ENCODE results near the gene KIFC1.

Gene KIFC1

DNA sequence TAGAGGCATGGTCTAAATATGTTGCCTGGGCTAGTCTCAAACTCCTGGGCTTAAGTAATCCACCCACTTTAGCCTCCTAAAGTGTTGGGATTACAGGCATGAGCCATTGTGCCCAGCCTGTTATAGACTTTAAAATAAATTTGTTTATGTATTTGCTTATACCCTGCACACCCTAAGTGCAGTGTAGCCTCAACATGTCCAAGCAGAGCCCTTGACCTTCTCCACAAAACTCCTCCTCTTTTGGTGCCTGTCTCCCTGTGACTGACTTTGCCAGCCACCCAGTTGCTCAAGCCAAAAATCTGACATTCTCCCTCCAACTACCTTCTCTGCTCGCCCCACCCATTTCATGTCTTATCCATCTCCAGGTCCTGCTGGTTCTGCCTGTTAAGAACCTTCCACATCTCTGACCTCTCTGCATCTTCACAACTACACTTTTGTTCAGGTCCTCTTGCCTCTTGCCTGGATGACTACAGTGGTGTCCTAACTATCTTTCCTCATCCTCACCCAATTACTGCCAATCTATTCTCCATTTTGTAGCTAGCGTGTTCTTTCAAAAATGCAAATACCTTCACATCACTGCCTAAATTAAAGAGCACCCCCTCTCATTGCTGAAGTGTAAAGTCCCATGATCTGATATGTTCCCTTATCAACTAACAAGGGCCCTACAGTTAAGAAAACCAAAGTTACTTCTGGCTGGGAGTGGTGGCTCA is 11.2 kb upstream of the KIFC1 start:
- Histone ChIP-seq H3K9ac (no peak overlapping the region), H3K79me2 (ENCODE audit: insufficient read depth, low read depth) (no peaks in the 10 kb centered on the region), H2AFZ (ENCODE audit: low read depth) (no peak overlapping the region), H3K36me3 (ENCODE audit: insufficient read depth) (no peaks in the 10 kb centered on the region), H3K4me3 (IDR thresholded peaks at IDR 0.05; ENCODE audit: insufficient read depth, low read depth, low read length) (no peak overlapping the region), H3K27ac (no peak overlapping the region), H3K4me2 (no peak overlapping the region), H4K20me1 (ENCODE audit: insufficient read depth) (no peaks in the 10 kb centered on the region), H3K4me1 (ENCODE audit: low read depth, poor library complexity, severe bottlenecking) (no peaks in the 10 kb centered on the region), H3K27me3 (ENCODE audit: insufficient read depth, low read depth) (no peaks in the 10 kb centered on the region)
- TF ChIP-seq, protein P1, sequence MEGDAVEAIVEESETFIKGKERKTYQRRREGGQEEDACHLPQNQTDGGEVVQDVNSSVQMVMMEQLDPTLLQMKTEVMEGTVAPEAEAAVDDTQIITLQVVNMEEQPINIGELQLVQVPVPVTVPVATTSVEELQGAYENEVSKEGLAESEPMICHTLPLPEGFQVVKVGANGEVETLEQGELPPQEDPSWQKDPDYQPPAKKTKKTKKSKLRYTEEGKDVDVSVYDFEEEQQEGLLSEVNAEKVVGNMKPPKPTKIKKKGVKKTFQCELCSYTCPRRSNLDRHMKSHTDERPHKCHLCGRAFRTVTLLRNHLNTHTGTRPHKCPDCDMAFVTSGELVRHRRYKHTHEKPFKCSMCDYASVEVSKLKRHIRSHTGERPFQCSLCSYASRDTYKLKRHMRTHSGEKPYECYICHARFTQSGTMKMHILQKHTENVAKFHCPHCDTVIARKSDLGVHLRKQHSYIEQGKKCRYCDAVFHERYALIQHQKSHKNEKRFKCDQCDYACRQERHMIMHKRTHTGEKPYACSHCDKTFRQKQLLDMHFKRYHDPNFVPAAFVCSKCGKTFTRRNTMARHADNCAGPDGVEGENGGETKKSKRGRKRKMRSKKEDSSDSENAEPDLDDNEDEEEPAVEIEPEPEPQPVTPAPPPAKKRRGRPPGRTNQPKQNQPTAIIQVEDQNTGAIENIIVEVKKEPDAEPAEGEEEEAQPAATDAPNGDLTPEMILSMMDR (conservative IDR thresholded peaks at IDR 0.05; ENCODE audit: low read depth, low read length), result no peak

DNA sequence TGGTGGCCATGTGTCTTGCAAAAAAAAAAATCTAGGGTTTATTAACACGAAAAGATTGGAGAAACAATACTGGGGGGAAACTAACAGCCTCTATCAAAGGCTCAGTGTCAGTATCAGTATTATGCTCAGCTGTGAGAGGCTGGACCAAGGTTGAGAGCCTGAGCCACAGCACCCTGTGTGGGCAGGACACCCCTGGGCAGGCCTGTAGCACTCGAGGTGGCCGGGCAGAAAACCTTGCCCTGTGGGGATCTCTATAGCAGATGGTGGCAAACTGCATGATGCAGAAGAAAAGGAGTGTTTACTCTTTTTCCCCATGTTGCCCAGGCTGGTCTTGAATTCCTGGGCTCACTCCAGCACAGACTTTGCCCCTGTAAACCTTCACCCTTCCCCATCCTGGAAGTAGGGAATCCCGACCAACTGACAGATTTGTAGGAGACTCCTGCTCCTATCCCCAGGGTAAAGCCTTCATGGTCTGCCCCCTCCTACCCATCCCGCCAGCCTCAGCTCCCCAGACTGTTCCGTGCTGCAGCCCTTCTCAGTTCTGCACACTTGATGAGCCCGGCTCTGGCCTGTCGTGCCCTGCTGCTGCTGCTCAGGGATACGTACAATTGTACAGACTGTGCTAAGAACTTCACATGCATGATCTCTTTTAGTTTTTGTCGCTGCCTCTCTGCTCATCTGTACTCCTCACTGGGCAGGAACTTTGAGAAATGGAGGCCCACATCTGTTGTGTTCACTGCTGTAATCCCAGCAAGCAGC is 8.0 kb upstream of the KIFC1 start:
- H3K36me3 ChIP-seq (ENCODE audit: insufficient read depth), result no peaks in the 10 kb centered on the region
- H3K79me2 ChIP-seq (ENCODE audit: insufficient read depth, low read depth), result no peaks in the 10 kb centered on the region
- H3K9ac ChIP-seq, result no peak overlapping the region
- no peak overlapping the region for H3K4me2 ChIP-seq
- H3K27ac ChIP-seq, result no peak overlapping the region
- H3K4me1 ChIP-seq (ENCODE audit: low read depth, poor library complexity, severe bottlenecking), result no peaks in the 10 kb centered on the region
- H3K4me3 ChIP-seq (IDR thresholded peaks at IDR 0.05; ENCODE audit: insufficient read depth, low read depth, low read length), result no peak overlapping the region
- TF ChIP-seq, protein P1 (conservative IDR thresholded peaks at IDR 0.05; ENCODE audit: low read depth, low read length), result no peak
- H3K27me3 ChIP-seq (ENCODE audit: insufficient read depth, low read depth), result no peaks in the 10 kb centered on the region
- no peak overlapping the region for H2AFZ ChIP-seq (ENCODE audit: low read depth)
- H4K20me1 ChIP-seq (ENCODE audit: insufficient read depth), result no peaks in the 10 kb centered on the region

DNA sequence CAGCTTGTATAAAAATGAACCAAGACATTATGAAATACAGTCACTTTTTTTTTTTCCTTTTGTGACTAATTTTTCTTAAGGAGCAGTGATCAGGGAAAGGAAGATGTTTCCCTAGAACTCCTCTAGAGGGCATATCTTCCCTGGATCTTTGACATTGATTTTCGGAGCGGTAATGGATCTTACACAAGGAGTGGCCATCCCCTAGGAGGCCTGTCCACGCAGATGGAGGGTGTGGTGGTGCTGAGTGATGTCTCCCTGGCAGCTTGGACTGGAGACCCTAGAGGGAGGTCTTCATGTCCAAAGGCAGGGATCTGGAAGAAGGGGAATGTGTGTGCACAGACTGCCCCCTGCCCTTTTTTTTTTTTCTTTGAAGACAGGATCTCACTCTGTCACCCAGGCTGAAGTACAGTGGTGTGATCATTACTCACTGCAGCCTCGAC is 7.0 kb upstream of the KIFC1 start:
- Histone ChIP-seq H3K4me3 (IDR thresholded peaks at IDR 0.05; ENCODE audit: insufficient read depth, low read depth, low read length) (no peak overlapping the region), H3K79me2 (ENCODE audit: insufficient read depth, low read depth) (no peaks in the 10 kb centered on the region), H3K27ac (no peak overlapping the region), H3K9ac (no peak overlapping the region), H3K36me3 (ENCODE audit: insufficient read depth) (no peaks in the 10 kb centered on the region), H4K20me1 (ENCODE audit: insufficient read depth) (no peaks in the 10 kb centered on the region), H2AFZ (ENCODE audit: low read depth) (no peak overlapping the region), H3K4me1 (ENCODE audit: low read depth, poor library complexity, severe bottlenecking) (no peaks in the 10 kb centered on the region), H3K27me3 (ENCODE audit: insufficient read depth, low read depth) (no peaks in the 10 kb centered on the region), H3K4me2 (no peak overlapping the region)
- TF ChIP-seq, protein P1 (conservative IDR thresholded peaks at IDR 0.05; ENCODE audit: low read depth, low read length), result no peak

DNA sequence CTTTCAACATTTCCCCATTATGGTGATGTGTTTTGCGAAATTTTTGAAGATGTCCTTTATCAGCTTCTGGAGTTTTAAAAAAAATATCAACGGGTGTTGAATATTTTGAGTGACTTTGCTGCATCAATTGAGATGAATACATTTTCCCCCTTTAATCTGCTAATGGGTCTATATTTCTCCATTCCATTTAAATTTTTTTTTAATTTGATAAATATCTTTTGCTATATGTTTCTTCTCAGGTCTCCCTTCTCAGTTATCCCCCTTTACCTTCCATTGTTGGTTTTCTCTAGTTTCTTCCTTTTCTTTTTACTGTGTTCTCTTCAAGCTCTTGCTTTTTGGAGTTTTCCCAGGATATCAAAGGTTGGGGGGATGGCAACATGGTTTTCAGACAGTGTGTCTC is 1.4 kb upstream of the KIFC1 start:
- Histone ChIP-seq H3K27ac (no peak overlapping the region), H3K36me3 (ENCODE audit: insufficient read depth) (no peaks in the 10 kb centered on the region), H3K4me2 (no peak overlapping the region), H3K27me3 (ENCODE audit: insufficient read depth, low read depth) (no peaks in the 10 kb centered on the region), H4K20me1 (ENCODE audit: insufficient read depth) (0 out of 2 replicates have a peak, but pooled peaks cover 3% of the 10 kb centered on the region), H3K4me3 (IDR thresholded peaks at IDR 0.05; ENCODE audit: insufficient read depth, low read depth, low read length) (no peak overlapping the region), H3K9ac (no peak overlapping the region), H2AFZ (ENCODE audit: low read depth) (no peak overlapping the region), H3K4me1 (ENCODE audit: low read depth, poor library complexity, severe bottlenecking) (peaks cover 30% of the 10 kb centered on the region), H3K79me2 (ENCODE audit: insufficient read depth, low read depth) (peaks cover 34% of the 10 kb centered on the region)
- TF ChIP-seq, protein P1 (conservative IDR thresholded peaks at IDR 0.05; ENCODE audit: low read depth, low read length), result no peak

All from KMS-11 (cell line).